SK-N-SH (cell line): Measurements from ENCODE around the gene PKNOX2. TPM values are rescaled to one million over a fixed set of nuclear protein-coding genes. Genes with fewer than 3 reads are reported as not detected.

Experiments
- CTCF ChIA-PET: fragments of 300-600, 350-600 bp; formaldehyde crosslinking; extraction: SDS; loops from one replicate; lab custom pipeline; 2021; lab: Yijun Ruan, JAX
- POLR2A ChIA-PET: fragments of 350-600 bp; sonication (Branson Sonifier 250); formaldehyde crosslinking; extraction: SDS; loops from one replicate; lab custom pipeline; 2020; ENCODE audit warnings: antibody characterized with exemption, inconsistent platforms; lab: Yijun Ruan, JAX
- DNase-seq: peaks from one replicate; pipeline ENCODE4 v3.0.0; 2012
- H2AFZ ChIP-seq: fragments of 200-600 bp; sonication (generic); 2 replicates; pipeline ENCODE4 v1.8.1; 2016; ENCODE audit warnings: antibody characterized with exemption, mild to moderate bottlenecking, low read depth
- H3F3A ChIP-seq: fragments of 200-600 bp; sonication (generic); replicated peaks from 2 replicates; pipeline ENCODE3; 2016; ENCODE audit warnings: antibody characterized with exemption, mild to moderate bottlenecking; ENCODE audit not compliant: insufficient read depth
- H3K27ac ChIP-seq, 2 experiments: fragments of 200-500 bp in 1 of 2; fragments of 200-600 bp in 1 of 2; sonication (Bioruptor generic) in 1 of 2; sonication (generic), shearing (Covaris generic) in 1 of 2; 2 replicates each; pipeline versions ENCODE4 v1.5.1 to v1.6.1; 2014 to 2016; ENCODE audit warnings: low read depth in 2 of 2, inconsistent platforms in 1 of 2, low read length in 1 of 2, mild to moderate bottlenecking in 1 of 2, mixed read lengths in 1 of 2
- H3K27me3 ChIP-seq: fragments of 200-600 bp; sonication (generic), shearing (Covaris generic); 2 replicates; pipeline ENCODE4 v1.6.1; 2016; ENCODE audit warnings: mixed run types; ENCODE audit not compliant: insufficient read depth
- H3K36me3 ChIP-seq, 2 experiments: fragments of 200-500 bp in 1 of 2; fragments of 200-600 bp in 1 of 2; sonication (Bioruptor generic) in 1 of 2; sonication (generic) in 1 of 2; replicated peaks in 1 of 2; 2 replicates each; pipeline versions ENCODE3 to v1.5.1; 2014 to 2016; ENCODE audit warnings: low read length in 1 of 2, mild to moderate bottlenecking in 1 of 2; ENCODE audit not compliant: insufficient read depth in 2 of 2, control insufficient read depth in 1 of 2
- H3K4me1 ChIP-seq, 2 experiments: fragments of 200-500 bp in 1 of 2; fragments of 200-600 bp in 1 of 2; sonication (Bioruptor generic) in 1 of 2; sonication (generic), shearing (Covaris generic) in 1 of 2; 2 replicates each; pipeline versions ENCODE4 v1.5.1 to v1.6.1; 2014 to 2016; ENCODE audit warnings: low read depth in 1 of 2, low read length in 1 of 2, mixed run types in 1 of 2; ENCODE audit not compliant: insufficient read depth in 2 of 2, control insufficient read depth in 1 of 2
- H3K4me2 ChIP-seq: fragments of 200-600 bp; sonication (generic), shearing (Covaris generic); 2 replicates; pipeline ENCODE4 v1.6.1; 2017; ENCODE audit warnings: mixed run types
- H3K4me3 ChIP-seq, 2 experiments: fragments of 200-500 bp in 1 of 2; fragments of 200-600 bp in 1 of 2; sonication (Bioruptor generic) in 1 of 2; sonication (generic), shearing (Covaris generic) in 1 of 2; 2 replicates each; pipeline versions ENCODE4 v1.5.1 to v1.8.1; 2014 to 2016; ENCODE audit warnings: low read depth in 2 of 2, inconsistent platforms in 1 of 2, low read length in 1 of 2, mild to moderate bottlenecking in 1 of 2, mixed read lengths in 1 of 2, moderate library complexity in 1 of 2
- H3K79me2 ChIP-seq: fragments of 200-600 bp; sonication (generic); 2 replicates; pipeline ENCODE4 v1.8.1; 2017; ENCODE audit warnings: mild to moderate bottlenecking; ENCODE audit not compliant: insufficient read depth
- H3K9ac ChIP-seq: fragments of 200-600 bp; sonication (generic); 2 replicates; pipeline ENCODE4 v1.6.1; 2017; ENCODE audit warnings: mixed run types
- H3K9me2 ChIP-seq: fragments of 200-600 bp; sonication (generic); 2 replicates; pipeline ENCODE4 v1.6.1; 2017; ENCODE audit warnings: mixed run types
- H3K9me3 ChIP-seq: fragments of 200-600 bp; sonication (generic); 2 replicates; pipeline ENCODE4 v1.6.1; 2017; ENCODE audit warnings: mixed run types, mild to moderate bottlenecking, moderate library complexity
- H4K20me1 ChIP-seq: fragments of 200-600 bp; sonication (generic); 2 replicates; pipeline ENCODE4 v1.6.1; 2017; ENCODE audit warnings: mild to moderate bottlenecking, mixed run types; ENCODE audit not compliant: insufficient read depth
- CHD2 ChIP-seq: fragments of 150-350 bp; IDR thresholded peaks from 2 replicates; pipeline ENCODE4 v1.6.1; 2018; ENCODE audit warnings: low read length; ENCODE audit not compliant: partially characterized antibody
- CTCF ChIP-seq: fragments of 200-600 bp; sonication (generic); IDR thresholded peaks from 2 replicates; pipeline ENCODE4 v1.6.1; 2017; ENCODE audit warnings: antibody characterized with exemption, mild to moderate bottlenecking, moderate library complexity
- ELF1 ChIP-seq: IDR thresholded peaks from 2 replicates; pipeline ENCODE4 v1.4.0; 2012
- EP300 ChIP-seq, 2 experiments: IDR thresholded peaks; 2 replicates each; pipeline versions ENCODE4 v1.4.0 to v1.6.1; 2012; ENCODE audit warnings: borderline replicate concordance in 1 of 2, low read depth in 1 of 2, low read length in 1 of 2
- EZH2phosphoT487 ChIP-seq: fragments of 200-600 bp; sonication (generic); IDR thresholded peaks from 2 replicates; pipeline ENCODE4 v1.6.1; 2017; ENCODE audit warnings: low read depth, mixed run types, mild to moderate bottlenecking, antibody characterized with exemption, moderate library complexity, borderline replicate concordance
- FOXJ3 ChIP-seq: sonication (generic); formaldehyde crosslinking; IDR thresholded peaks from 2 replicates; pipeline ENCODE4 v1.5.1; 2020; ENCODE audit warnings: mild to moderate bottlenecking, missing genetic modification reagents
- FOXM1 ChIP-seq: IDR thresholded peaks from 2 replicates; pipeline ENCODE4 v1.4.0; 2012; ENCODE audit warnings: low read depth, mild to moderate bottlenecking
- GABPA ChIP-seq: IDR thresholded peaks from 2 replicates; pipeline ENCODE4 v1.4.0; 2012; ENCODE audit warnings: low read depth, mild to moderate bottlenecking
- GATA2 ChIP-seq: sonication (generic); formaldehyde crosslinking; IDR thresholded peaks from 2 replicates; pipeline ENCODE4 v1.5.0; 2020; ENCODE audit warnings: mild to moderate bottlenecking, missing genetic modification reagents
- IRF3 ChIP-seq: fragments of 150-350 bp; IDR thresholded peaks from 2 replicates; pipeline ENCODE4 v1.6.1; 2016; ENCODE audit warnings: mild to moderate bottlenecking, low read depth, low read length
- MXI1 ChIP-seq: IDR thresholded peaks from 2 replicates; pipeline ENCODE4 v1.6.1; 2012; ENCODE audit warnings: mild to moderate bottlenecking, low read depth, low read length, improper control_type of control experiment
- NFIC ChIP-seq: IDR thresholded peaks from 2 replicates; pipeline ENCODE4 v1.4.0; 2012; ENCODE audit warnings: borderline replicate concordance
- NRF1 ChIP-seq: IDR thresholded peaks from 2 replicates; pipeline ENCODE4 v1.6.1; 2012; ENCODE audit warnings: low read depth, mild to moderate bottlenecking, low read length
- PBX3 ChIP-seq: IDR thresholded peaks from 2 replicates; pipeline ENCODE4; 2012
- POLR2AphosphoS5 ChIP-seq: IDR thresholded peaks from 2 replicates; pipeline ENCODE4 v1.6.1; 2012; ENCODE audit warnings: low read depth, low read length
- RCOR1 ChIP-seq: fragments of 150-350 bp; IDR thresholded peaks from 2 replicates; pipeline ENCODE4 v1.6.1; 2017; ENCODE audit warnings: antibody characterized with exemption, low read length
- REST ChIP-seq: IDR thresholded peaks from 2 replicates; pipeline ENCODE4 v1.6.1; 2012; ENCODE audit warnings: mild to moderate bottlenecking, low read depth, low read length, moderate library complexity
- RXRA ChIP-seq: IDR thresholded peaks from 2 replicates; pipeline ENCODE4 v1.4.0; 2012; ENCODE audit warnings: low read depth, mild to moderate bottlenecking, borderline replicate concordance
- USF1 ChIP-seq: IDR thresholded peaks from 2 replicates; pipeline ENCODE4 v1.4.0; 2012; ENCODE audit warnings: low read depth, borderline replicate concordance
- ZBTB33 ChIP-seq: IDR thresholded peaks from 2 replicates; pipeline ENCODE4 v1.4.0; 2012; ENCODE audit warnings: low read depth, borderline replicate concordance
- WGBS: methylation state at CpG from one replicate; pipeline ENCODE4 v1.1.6; 2017; ENCODE audit warnings: low lambda C conversion rate; 5-methylcytosine and 5-hydroxymethylcytosine counted together
- polyA plus RNA-seq, 3 experiments: library from polyadenylated mRNA; depleted of rRNA; stranded (reverse); fragments of >200 nt; gene quantifications; 2 replicates each; pipeline ENCODE4 v1.2.3, GENCODE V29; 2012

PKNOX2 gene
- polyA plus RNA-seq, 1 of the 3 experiments (the other 2 are of a cell fraction), result 0.02 TPM

- no peaks in the 10 kb centered on the region; the same call in 1 of the 2 replicates for H3K27me3 ChIP-seq
- H4K20me1 ChIP-seq, result no peaks in the 10 kb centered on the region
- H3K9me3 ChIP-seq, result no peaks in the 10 kb centered on the region
- 62% methylated on average over 7 of the region's 8 CpGs for WGBS
- no peaks in the 10 kb centered on the region for H3K79me2 ChIP-seq
- H3K9ac ChIP-seq, result no peak overlapping the region
- H3K27ac ChIP-seq, result no peak overlapping the region
- no peaks in the 10 kb centered on the region for H3K9me2 ChIP-seq
- CTCF ChIA-PET, result interaction anchor here (0.9 to 5.2 kb wide), 3 partner anchors 9 to 266 kb away, joined by 3 to 147 read pairs (median 5); no protein-coding TSS in a partner anchor
- H3K4me2 ChIP-seq, result no peak overlapping the region
- H3K4me1 ChIP-seq, result peaks cover 0 to 13% of the 10 kb centered on the region in 2 experiments; a peak in 1 of 4 replicates
- no peaks in the 10 kb centered on the region for H3F3A ChIP-seq
- no peak overlapping the region for H3K4me3 ChIP-seq
- no peak for DNase-seq
- POLR2A ChIA-PET, result no interaction called here
- TF ChIP-seq ELF1, result no peak
- no peak for TF ChIP-seq CHD2
- no peak for TF ChIP-seq GABPA
- TF ChIP-seq PBX3, result no peak
- TF ChIP-seq IRF3, result no peak
- no peak for TF ChIP-seq REST
- TF ChIP-seq EP300 (IDR thresholded peaks at IDR 0.05; ENCODE audit: borderline replicate concordance in 1 of 2, low read depth in 1 of 2, low read length in 1 of 2), result no peak
- TF ChIP-seq FOXM1, result no peak
- TF ChIP-seq GATA2 (CRISPR knock-in tag), result no peak
- no peak for TF ChIP-seq FOXJ3
- no peak for TF ChIP-seq POLR2AphosphoS5
- no peak for TF ChIP-seq RXRA
- no peak for TF ChIP-seq NRF1
- TF ChIP-seq USF1, result no peak
- no peak for TF ChIP-seq RCOR1
- TF ChIP-seq EZH2phosphoT487, result no peak
- TF ChIP-seq MXI1, result no peak
- no peak for TF ChIP-seq NFIC
- no peak for TF ChIP-seq ZBTB33
- no peak for TF ChIP-seq CTCF
- H2AFZ ChIP-seq, result no peak overlapping the region
- no peaks in the 10 kb centered on the region for H3K36me3 ChIP-seq
These were observed 25.6 kb upstream of the PKNOX2 start for GRCh38 chr11:125138966-125139365.
